SU-DHL-6 (cell line): ENCODE results near the gene SPDEF.

Source experiments
- CTCF ChIP-seq: fragments of 200-600 bp; sonication (generic); IDR thresholded peaks from one replicate; pipeline ENCODE4 v1.5.1; 2017; ENCODE audit warnings: antibody characterized with exemption, mild to moderate bottlenecking, low read length, moderate library complexity; ENCODE audit not compliant: insufficient read depth, poor library complexity, severe bottlenecking
- EZH2phosphoT487 ChIP-seq: fragments of 200-600 bp; sonication (generic), shearing (Covaris generic); conservative IDR thresholded peaks from 2 replicates; pipeline ENCODE4 v1.6.1; 2018; ENCODE audit warnings: mild to moderate bottlenecking, antibody characterized with exemption, low read length, moderate library complexity, mixed read lengths

- TF ChIP-seq CTCF (no peak), EZH2phosphoT487 (no peak)
Measured at GRCh38 chr6:34527751-34528670, 28.1 kb downstream of the SPDEF start.
